H9 (cell line): ENCODE results near the gene CELSR2. TPM values are rescaled to one million over a fixed set of nuclear protein-coding genes. Genes with fewer than 3 reads are reported as not detected.

Source experiments
- DNase-seq: peaks from one replicate; pipeline ENCODE4 v3.0.0-alpha.2; 2017
- H2AFZ ChIP-seq: one replicate; pipeline ENCODE4 v1.6.1; 2013; ENCODE audit warnings: mild to moderate bottlenecking, low read length, control low read depth, moderate library complexity
- H2AK5ac ChIP-seq: 2 replicates; pipeline ENCODE4 v1.6.1; 2013; ENCODE audit warnings: low read length, control low read depth, mixed read lengths; ENCODE audit not compliant: insufficient read length
- H2BK120ac ChIP-seq: one replicate; pipeline ENCODE4 v1.6.1; 2013; ENCODE audit warnings: low read depth, mild to moderate bottlenecking, low read length, control low read depth, inconsistent platforms; ENCODE audit not compliant: poor library complexity, severe bottlenecking
- H2BK12ac ChIP-seq: 2 replicates; pipeline ENCODE4 v1.6.1; 2013; ENCODE audit warnings: low read length, control low read depth, mixed read lengths, low read depth; ENCODE audit not compliant: insufficient read length
- H2BK15ac ChIP-seq: 2 replicates; pipeline ENCODE4 v1.6.1; 2013; ENCODE audit warnings: low read depth, low read length, control low read depth
- H2BK20ac ChIP-seq: one replicate; pipeline ENCODE4 v1.6.1; 2013; ENCODE audit warnings: low read depth, mild to moderate bottlenecking, low read length, control low read depth, inconsistent platforms; ENCODE audit not compliant: poor library complexity, severe bottlenecking
- H2BK5ac ChIP-seq: 2 replicates; pipeline ENCODE4 v1.6.1; 2013; ENCODE audit warnings: low read length, control low read depth, mixed read lengths; ENCODE audit not compliant: insufficient read length
- H3K14ac ChIP-seq: 2 replicates; pipeline ENCODE4 v1.6.1; 2013; ENCODE audit warnings: low read length, control low read depth; ENCODE audit not compliant: insufficient read depth
- H3K18ac ChIP-seq: 2 replicates; pipeline ENCODE4 v1.6.1; 2013; ENCODE audit warnings: low read depth, mild to moderate bottlenecking, mixed read lengths, low read length, control low read depth; ENCODE audit not compliant: insufficient read length
- H3K23ac ChIP-seq: 2 replicates; pipeline ENCODE4 v1.6.1; 2013; ENCODE audit warnings: low read length, control low read depth, mixed read lengths, low read depth; ENCODE audit not compliant: insufficient read length
- H3K23me2 ChIP-seq: 2 replicates; pipeline ENCODE4 v1.6.1; 2013; ENCODE audit warnings: low read depth, mild to moderate bottlenecking, mixed read lengths, low read length, control low read depth; ENCODE audit not compliant: insufficient read length, poor library complexity, severe bottlenecking
- H3K27ac ChIP-seq: 2 replicates; pipeline ENCODE4 v1.5.1; 2013; ENCODE audit warnings: low read length, control low read depth, mixed read lengths, low read depth; ENCODE audit not compliant: insufficient read length
- H3K27me3 ChIP-seq: 2 replicates; pipeline ENCODE4 v1.6.1; 2013; ENCODE audit warnings: low read length, control low read depth, inconsistent platforms; ENCODE audit not compliant: insufficient read depth
- H3K4ac ChIP-seq: 2 replicates; pipeline ENCODE4 v1.6.1; 2013; ENCODE audit warnings: low read depth, mild to moderate bottlenecking, control low read depth, inconsistent platforms, low read length, moderate library complexity
- H3K4me1 ChIP-seq: 2 replicates; pipeline ENCODE4 v1.6.1; 2013; ENCODE audit warnings: low read length, control low read depth, inconsistent platforms; ENCODE audit not compliant: insufficient read depth
- H3K4me2 ChIP-seq: 2 replicates; pipeline ENCODE4 v1.6.1; 2013; ENCODE audit warnings: low read length, control low read depth, mixed read lengths; ENCODE audit not compliant: insufficient read length, insufficient read depth
- H3K56ac ChIP-seq: 2 replicates; pipeline ENCODE4 v1.6.1; 2013; ENCODE audit warnings: low read depth, mild to moderate bottlenecking, mixed read lengths, low read length, control low read depth; ENCODE audit not compliant: insufficient read length
- H3K79me1 ChIP-seq: 2 replicates; pipeline ENCODE4 v1.6.1; 2013; ENCODE audit warnings: low read depth, mild to moderate bottlenecking, moderate library complexity, low read length, control low read depth, inconsistent platforms; ENCODE audit not compliant: insufficient read depth, poor library complexity, severe bottlenecking
- H3K79me2 ChIP-seq: 2 replicates; pipeline ENCODE4 v1.6.1; 2013; ENCODE audit warnings: low read length, control low read depth, inconsistent platforms; ENCODE audit not compliant: insufficient read depth
- H3K9ac ChIP-seq: 2 replicates; pipeline ENCODE4 v1.6.1; 2013; ENCODE audit warnings: low read length, control low read depth, mixed read lengths; ENCODE audit not compliant: insufficient read length; ENCODE audit errors: extremely low read depth
- H3K9me3 ChIP-seq: one replicate; pipeline ENCODE4 v1.6.1; 2013; ENCODE audit warnings: low read depth, low read length, inconsistent platforms; ENCODE audit not compliant: control insufficient read depth
- H3T11ph ChIP-seq: one replicate; pipeline ENCODE4 v1.6.1; 2013; ENCODE audit warnings: mild to moderate bottlenecking, low read length, control low read depth, inconsistent platforms
- H4K20me1 ChIP-seq: one replicate; pipeline ENCODE4 v1.6.1; 2013; ENCODE audit not compliant: control insufficient read depth, insufficient read length, insufficient read depth
- H4K5ac ChIP-seq: 2 replicates; pipeline ENCODE4 v1.6.1; 2013; ENCODE audit warnings: low read depth, mild to moderate bottlenecking, mixed read lengths, low read length, control low read depth; ENCODE audit not compliant: insufficient read length
- H4K8ac ChIP-seq: replicated peaks from 2 replicates; pipeline ENCODE4 v1.6.1; 2013; ENCODE audit warnings: low read length, control low read depth, mixed read lengths, low read depth; ENCODE audit not compliant: insufficient read length
- H4K91ac ChIP-seq: 2 replicates; pipeline ENCODE4 v1.6.1; 2013; ENCODE audit warnings: low read depth, mild to moderate bottlenecking, moderate library complexity, mixed read lengths, low read length, control low read depth; ENCODE audit not compliant: insufficient read length
- H3K27ac Mint-ChIP-seq, 3 experiments: 2 replicates in 2 of 3; 3 replicates in 1 of 3; pipeline ENCODE4 v1.8.0; 2020 to 2021; ENCODE audit warnings: mixed read lengths in 3 of 3, mild to moderate bottlenecking in 1 of 3, moderate library complexity in 1 of 3
- H3K27me3 Mint-ChIP-seq: 2 replicates; pipeline ENCODE4 v1.8.0; 2021; ENCODE audit warnings: low read depth, mild to moderate bottlenecking, moderate library complexity, mixed read lengths
- H3K36me3 Mint-ChIP-seq, 3 experiments: 2 replicates in 2 of 3; 3 replicates in 1 of 3; pipeline ENCODE4 v1.8.0; 2020 to 2021; ENCODE audit warnings: low read depth in 3 of 3, mixed read lengths in 3 of 3; ENCODE audit not compliant: insufficient read depth in 1 of 3
- H3K4me1 Mint-ChIP-seq, 2 experiments: 2 replicates each; pipeline ENCODE4 v1.8.0; 2020; ENCODE audit warnings: mixed read lengths in 2 of 2
- H3K4me3 Mint-ChIP-seq, 2 experiments: 2 replicates in 1 of 2; 3 replicates in 1 of 2; pipeline ENCODE4 v1.8.0; 2020 to 2021; ENCODE audit warnings: mild to moderate bottlenecking in 2 of 2, mixed read lengths in 2 of 2, moderate library complexity in 1 of 2
- H3K9me3 Mint-ChIP-seq, 2 experiments: 2 replicates in 1 of 2; 3 replicates in 1 of 2; pipeline ENCODE4 v1.8.0; 2020; ENCODE audit warnings: mild to moderate bottlenecking in 2 of 2, mixed read lengths in 2 of 2, moderate library complexity in 1 of 2
- CTCF ChIP-seq: fragments of 200-600 bp; sonication (generic); conservative IDR thresholded peaks from 3 replicates; pipeline ENCODE4 v1.8.0; 2021; ENCODE audit warnings: antibody characterized with exemption, mild to moderate bottlenecking
- WGBS: extraction: QIAGEN DNeasy Blood & Tissue Kit; methylation state at CpG from one replicate; pipeline ENCODE4 v1.1.7; 2013; ENCODE audit warnings: missing lambda C conversion rate, low lambda C conversion rate, mixed read lengths; ENCODE audit not compliant: insufficient read length; ENCODE audit errors: extremely low coverage; 5-methylcytosine and 5-hydroxymethylcytosine counted together
- total RNA-seq: library from RNA; stranded (reverse); gene quantifications from 2 replicates; pipeline ENCODE4 v1.2.1, GENCODE V29; 2021

The CELSR2 gene
- total RNA-seq, 1 experiment from 2014 or later, result 29.2 TPM

- Histone ChIP-seq H3K14ac (no peak overlapping the region), H3K79me1 (no peaks in the 10 kb centered on the region), H3K18ac (no peak overlapping the region), H3K23me2 (no peaks in the 10 kb centered on the region), H3K4me2 (no peak overlapping the region), H2AK5ac (no peak overlapping the region), H3K27ac (no peak overlapping the region), H3K9ac (no peak overlapping the region), H4K8ac (no peak overlapping the region), H4K91ac (no peak overlapping the region), H2BK20ac (no peak overlapping the region), H3K4me1 (no peaks in the 10 kb centered on the region; the same call in 1 of the 2 replicates), H3K9me3 (no peaks in the 10 kb centered on the region), H2AFZ (no peak overlapping the region), H3K23ac (no peak overlapping the region), H3T11ph (no peak overlapping the region), H2BK15ac (no peak overlapping the region), H2BK120ac (no peak overlapping the region), H4K5ac (no peak overlapping the region), H3K4ac (no peak overlapping the region), H3K56ac (no peak overlapping the region), H2BK5ac (no peak overlapping the region), H4K20me1 (no peaks in the 10 kb centered on the region), H3K79me2 (no peaks in the 10 kb centered on the region), H3K27me3 (no peaks in the 10 kb centered on the region), H2BK12ac (no peak overlapping the region)
- Mint-ChIP-seq H3K4me3 (no peak overlapping the region), H3K36me3 (peaks cover 7 to 40% (median 36%) of the 10 kb centered on the region in 3 experiments; a peak in 6 of 7 replicates), H3K9me3 (no peaks in the 10 kb centered on the region; a peak in 1 of 5 replicates), H3K27ac (no peak overlapping the region), H3K27me3 (no peaks in the 10 kb centered on the region), H3K4me1 (peaks cover 26 to 29% of the 10 kb centered on the region in 2 experiments)
- WGBS, result no CpG with 5 or more reads among the region's 16 CpGs
- TF ChIP-seq CTCF, result no peak
- DNase-seq, result no peak
Observed at GRCh38 chr1:109272831-109273547, 23.6 kb downstream of the CELSR2 start.
